ENCODE data around the gene INAFM1. TPM values are rescaled to one million over a fixed set of nuclear protein-coding genes. Genes with fewer than 3 reads are reported as not detected.
A peak's percentile ranks its signal among the peaks of the same experiment; 100 is the strongest.

Gene INAFM1
- total and polyA plus RNA-seq, 9 of the 15 experiments (the other 6 are each of a cell fraction or from before 2014, with no cell fraction given): 0.71 to 30.9 (median 3.1) TPM

DNA sequence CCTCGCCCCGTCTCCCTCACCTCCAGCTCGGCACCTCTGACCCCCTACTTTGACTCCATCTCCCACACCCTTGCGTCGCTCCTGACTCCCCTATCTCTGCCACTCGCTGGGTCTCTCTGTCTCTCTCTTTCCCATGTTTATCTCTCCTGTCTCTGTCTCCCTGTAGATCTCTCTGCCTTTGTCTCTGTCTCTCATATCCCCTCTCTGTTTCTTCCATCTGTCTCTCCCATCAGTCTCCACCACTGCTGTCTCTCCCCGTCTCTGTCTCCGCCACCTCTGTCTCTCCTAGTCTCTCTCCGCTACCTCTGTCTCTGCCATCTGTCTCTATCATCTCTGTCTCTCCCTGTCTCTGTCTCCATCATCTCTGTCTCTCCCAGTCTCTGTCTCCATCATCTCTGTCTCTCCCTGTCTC lies 31.3 kb upstream of the INAFM1 start (continued):
- no peak for TF ChIP-seq NR3C1 (CRISPR knock-in tag; IDR thresholded peaks at IDR 0.05)
- no peak for TF ChIP-seq WHSC1 (IDR thresholded peaks at IDR 0.05; ENCODE audit: low read length)
- 0 out of 2 replicates have a peak, but pooled peaks have one; percentile 35 for TF ChIP-seq ZNF696 (CRISPR knock-in tag; conservative IDR thresholded peaks at IDR 0.05)
- TF ChIP-seq TAL1 (IDR thresholded peaks at IDR 0.05): peak; percentile 38; the same call in 1 of the 2 replicates
- TF ChIP-seq MLLT1 (IDR thresholded peaks at IDR 0.05): peak in 1 of 2 experiments; percentile 92
- no peak for TF ChIP-seq GATAD2A (IDR thresholded peaks at IDR 0.05)
- TF ChIP-seq, protein P1, sequence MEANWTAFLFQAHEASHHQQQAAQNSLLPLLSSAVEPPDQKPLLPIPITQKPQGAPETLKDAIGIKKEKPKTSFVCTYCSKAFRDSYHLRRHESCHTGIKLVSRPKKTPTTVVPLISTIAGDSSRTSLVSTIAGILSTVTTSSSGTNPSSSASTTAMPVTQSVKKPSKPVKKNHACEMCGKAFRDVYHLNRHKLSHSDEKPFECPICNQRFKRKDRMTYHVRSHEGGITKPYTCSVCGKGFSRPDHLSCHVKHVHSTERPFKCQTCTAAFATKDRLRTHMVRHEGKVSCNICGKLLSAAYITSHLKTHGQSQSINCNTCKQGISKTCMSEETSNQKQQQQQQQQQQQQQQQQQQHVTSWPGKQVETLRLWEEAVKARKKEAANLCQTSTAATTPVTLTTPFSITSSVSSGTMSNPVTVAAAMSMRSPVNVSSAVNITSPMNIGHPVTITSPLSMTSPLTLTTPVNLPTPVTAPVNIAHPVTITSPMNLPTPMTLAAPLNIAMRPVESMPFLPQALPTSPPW (CRISPR knock-in tag; IDR thresholded peaks at IDR 0.05): peak; percentile 59; the same call in 1 of the 2 replicates
- no peak for TF ChIP-seq BRF1 (IDR thresholded peaks at IDR 0.05; ENCODE audit: borderline replicate concordance, extremely low read depth, insufficient read length)
- TF ChIP-seq THRB (CRISPR knock-in tag; conservative IDR thresholded peaks at IDR 0.05): peak; percentile 99
- no peak; the same call in 1 of the 2 replicates for TF ChIP-seq GATA2 (CRISPR knock-in tag; IDR thresholded peaks at IDR 0.05)
- TF ChIP-seq POLR2AphosphoS5 (IDR thresholded peaks at IDR 0.05; ENCODE audit: control insufficient read depth, insufficient read depth, low read depth, low read length): peak; percentile 42; the same call in 1 of the 2 replicates
- TF ChIP-seq REST (IDR thresholded peaks at IDR 0.05; ENCODE audit: borderline replicate concordance): no peak
- TF ChIP-seq REST (CRISPR knock-in tag; IDR thresholded peaks at IDR 0.05; ENCODE audit: low read depth): no peak
- TF ChIP-seq MTF1 (CRISPR knock-in tag; IDR thresholded peaks at IDR 0.05; ENCODE audit: borderline replicate concordance): no peak
- peak; percentile 58; the same call in 1 of the 2 replicates for TF ChIP-seq NR2C1 (IDR thresholded peaks at IDR 0.05)
- TF ChIP-seq NR2C1 (tag; IDR thresholded peaks at IDR 0.05): 0 out of 2 replicates have a peak, but pooled peaks have one; percentile 9

All from K562 (cell line).